Karpas-422 (cell line): ENCODE results near the gene MAD1L1. TPM values are rescaled to one million over a fixed set of nuclear protein-coding genes. Genes with fewer than 3 reads are reported as not detected.

Experiments
- DNase-seq: peaks from one replicate; pipeline ENCODE4 v3.0.0-alpha.2; 2015
- H2AFZ ChIP-seq: fragments of 200-600 bp; sonication (generic); 2 replicates; pipeline ENCODE4 v1.6.1; 2014; ENCODE audit warnings: antibody characterized with exemption, low read length, mixed read lengths
- H3K27ac ChIP-seq: fragments of 200-600 bp; sonication (generic); 2 replicates; pipeline ENCODE4 v1.5.1; 2014; ENCODE audit warnings: mild to moderate bottlenecking, low read length, moderate library complexity
- H3K27me3 ChIP-seq: fragments of 200-600 bp; sonication (generic); 2 replicates; pipeline ENCODE4 v1.6.1; 2014; ENCODE audit warnings: low read length, mixed read lengths
- H3K36me3 ChIP-seq: fragments of 200-600 bp; sonication (generic); 2 replicates; pipeline ENCODE4 v1.6.1; 2014; ENCODE audit warnings: low read length, mixed read lengths; ENCODE audit not compliant: insufficient read depth
- H3K4me1 ChIP-seq: fragments of 200-600 bp; sonication (generic); 2 replicates; pipeline ENCODE4 v1.6.1; 2014; ENCODE audit warnings: mild to moderate bottlenecking, low read length, mixed read lengths
- H3K4me2 ChIP-seq: fragments of 200-600 bp; sonication (generic); 2 replicates; pipeline ENCODE4 v1.6.1; 2014; ENCODE audit warnings: low read length, low read depth, mild to moderate bottlenecking; ENCODE audit not compliant: poor library complexity, severe bottlenecking
- H3K4me3 ChIP-seq: fragments of 200-600 bp; sonication (generic); 2 replicates; pipeline ENCODE4 v1.5.1; 2014; ENCODE audit warnings: mild to moderate bottlenecking, antibody characterized with exemption, low read length, mixed read lengths
- H3K79me2 ChIP-seq: fragments of 200-600 bp; sonication (generic); 2 replicates; pipeline ENCODE4 v1.6.1; 2014; ENCODE audit warnings: mild to moderate bottlenecking, low read length, mixed read lengths
- H3K9ac ChIP-seq: fragments of 200-600 bp; sonication (generic); 2 replicates; pipeline ENCODE4 v1.6.0; 2014; ENCODE audit warnings: low read length
- H3K9me2 ChIP-seq: fragments of 200-600 bp; sonication (generic), shearing (Covaris generic); replicated peaks from 2 replicates; pipeline ENCODE4 v1.6.0; 2014; ENCODE audit warnings: mild to moderate bottlenecking, low read length, moderate library complexity; ENCODE audit not compliant: insufficient read depth
- H3K9me3 ChIP-seq: fragments of 300-700, 200-600 bp; sonication (generic); 2 replicates; pipeline ENCODE4 v1.6.1; 2014; ENCODE audit warnings: low read length, mixed read lengths
- H4K20me1 ChIP-seq: fragments of 200-600 bp; sonication (generic); 2 replicates; pipeline ENCODE4 v1.6.1; 2014; ENCODE audit warnings: mild to moderate bottlenecking, antibody characterized with exemption, low read length, low read depth; ENCODE audit not compliant: insufficient read depth
- total RNA-seq: library from RNA; depleted of rRNA; stranded (reverse); fragments of >200 nt; shearing (Covaris generic); gene quantifications from 2 replicates; pipeline ENCODE4 v1.2.3, GENCODE V29; 2014; ENCODE audit warnings: low replicate concordance

MAD1L1 gene
- total RNA-seq, 1 experiment from 2014 or later = 38.6 TPM

- Histone ChIP-seq H4K20me1 (no peaks in the 10 kb centered on the region), H3K27me3 (no peaks in the 10 kb centered on the region), H2AFZ (no peak overlapping the region), H3K36me3 (no peaks in the 10 kb centered on the region), H3K4me1 (no peaks in the 10 kb centered on the region), H3K79me2 (no peaks in the 10 kb centered on the region), H3K4me2 (no peak overlapping the region), H3K4me3 (no peak overlapping the region), H3K27ac (no peak overlapping the region), H3K9ac (no peak overlapping the region), H3K9me2 (no peaks in the 10 kb centered on the region), H3K9me3 (no peaks in the 10 kb centered on the region)
- DNase-seq = no peak
These were observed 321.9 kb downstream of the MAD1L1 start for GRCh38 chr7:1910827-1911226.

GRCh38 chr7:1910081-1910685 is 322.6 kb downstream of the MAD1L1 start:
- H3K4me2 ChIP-seq = no peak overlapping the region
- no peaks in the 10 kb centered on the region for H3K9me2 ChIP-seq
- no peaks in the 10 kb centered on the region for H3K4me1 ChIP-seq
- H3K36me3 ChIP-seq = no peaks in the 10 kb centered on the region
- H3K27me3 ChIP-seq = no peaks in the 10 kb centered on the region
- no peak overlapping the region for H3K4me3 ChIP-seq
- DNase-seq = no peak
- no peaks in the 10 kb centered on the region for H3K9me3 ChIP-seq
- H3K79me2 ChIP-seq = no peaks in the 10 kb centered on the region
- H3K27ac ChIP-seq = no peak overlapping the region
- H3K9ac ChIP-seq = no peak overlapping the region
- no peaks in the 10 kb centered on the region for H4K20me1 ChIP-seq
- H2AFZ ChIP-seq = no peak overlapping the region

- Histone ChIP-seq H3K9ac (no peak overlapping the region), H4K20me1 (no peaks in the 10 kb centered on the region), H2AFZ (no peak overlapping the region), H3K4me1 (no peaks in the 10 kb centered on the region), H3K9me2 (no peaks in the 10 kb centered on the region), H3K36me3 (no peaks in the 10 kb centered on the region), H3K4me3 (no peak overlapping the region), H3K27ac (no peak overlapping the region), H3K79me2 (no peaks in the 10 kb centered on the region), H3K9me3 (no peaks in the 10 kb centered on the region), H3K27me3 (no peaks in the 10 kb centered on the region), H3K4me2 (no peak overlapping the region)
- no peak for DNase-seq
These were observed 323.3 kb downstream of the MAD1L1 start for GRCh38 chr7:1909476-1909875.

GRCh38 chr7:1908823-1909420 is 323.8 kb downstream of the MAD1L1 start:
- H3K9me2 ChIP-seq = no peaks in the 10 kb centered on the region
- H3K36me3 ChIP-seq = no peaks in the 10 kb centered on the region
- H3K27me3 ChIP-seq = no peaks in the 10 kb centered on the region
- H3K27ac ChIP-seq = no peak overlapping the region
- H3K4me2 ChIP-seq = no peak overlapping the region
- no peaks in the 10 kb centered on the region for H3K4me1 ChIP-seq
- no peaks in the 10 kb centered on the region for H3K9me3 ChIP-seq
- no peak overlapping the region for H2AFZ ChIP-seq
- H3K9ac ChIP-seq = no peak overlapping the region
- no peak overlapping the region for H3K4me3 ChIP-seq
- H3K79me2 ChIP-seq = no peaks in the 10 kb centered on the region
- DNase-seq = no peak
- H4K20me1 ChIP-seq = no peaks in the 10 kb centered on the region

GRCh38 chr7:1907751-1908365 is 324.9 kb downstream of the MAD1L1 start:
- no peaks in the 10 kb centered on the region for H3K9me2 ChIP-seq
- no peaks in the 10 kb centered on the region for H3K79me2 ChIP-seq
- H3K9ac ChIP-seq = no peak overlapping the region
- no peaks in the 10 kb centered on the region for H3K36me3 ChIP-seq
- no peaks in the 10 kb centered on the region for H3K27me3 ChIP-seq
- no peaks in the 10 kb centered on the region for H4K20me1 ChIP-seq
- no peak for DNase-seq
- H3K4me1 ChIP-seq = no peaks in the 10 kb centered on the region
- H3K4me2 ChIP-seq = no peak overlapping the region
- no peaks in the 10 kb centered on the region for H3K9me3 ChIP-seq
- H3K27ac ChIP-seq = no peak overlapping the region
- H3K4me3 ChIP-seq = no peak overlapping the region
- H2AFZ ChIP-seq = no peak overlapping the region

- no peaks in the 10 kb centered on the region for H4K20me1 ChIP-seq
- no peak overlapping the region for H2AFZ ChIP-seq
- no peaks in the 10 kb centered on the region for H3K9me3 ChIP-seq
- H3K79me2 ChIP-seq = no peaks in the 10 kb centered on the region
- H3K27ac ChIP-seq = no peak overlapping the region
- DNase-seq = no peak
- no peaks in the 10 kb centered on the region for H3K36me3 ChIP-seq
- no peaks in the 10 kb centered on the region for H3K4me1 ChIP-seq
- H3K9me2 ChIP-seq = no peaks in the 10 kb centered on the region
- H3K27me3 ChIP-seq = no peaks in the 10 kb centered on the region
- no peak overlapping the region for H3K4me3 ChIP-seq
- no peak overlapping the region for H3K4me2 ChIP-seq
- H3K9ac ChIP-seq = no peak overlapping the region
These were observed 325.6 kb downstream of the MAD1L1 start for GRCh38 chr7:1906988-1907745.

GRCh38 chr7:1906087-1906830 is 326.5 kb downstream of the MAD1L1 start:
- no peaks in the 10 kb centered on the region for H3K9me3 ChIP-seq
- H3K27me3 ChIP-seq = no peaks in the 10 kb centered on the region
- no peaks in the 10 kb centered on the region for H3K9me2 ChIP-seq
- no peak for DNase-seq
- no peaks in the 10 kb centered on the region for H3K4me1 ChIP-seq
- H3K27ac ChIP-seq = no peak overlapping the region
- no peaks in the 10 kb centered on the region for H4K20me1 ChIP-seq
- H3K4me2 ChIP-seq = no peak overlapping the region
- H2AFZ ChIP-seq = no peak overlapping the region
- no peak overlapping the region for H3K4me3 ChIP-seq
- H3K79me2 ChIP-seq = no peaks in the 10 kb centered on the region
- H3K36me3 ChIP-seq = no peaks in the 10 kb centered on the region
- H3K9ac ChIP-seq = no peak overlapping the region
